Endothelial cell of umbilical vein (primary cell): ENCODE results near the gene RNASEH2B. TPM values are rescaled to one million over a fixed set of nuclear protein-coding genes. Genes with fewer than 3 reads are reported as not detected.

Experiments
- BruUV-seq: library from RNA; stranded (reverse); fragments of 400-500 nt; replicated peaks from 2 replicates; lab custom pipeline; 2021; lab: Mats Ljungman, UMichigan
- CTCF ChIA-PET: fragments of 300-600, 350-600 bp; sonication (Branson Sonifier 250); formaldehyde crosslinking; loops from one replicate; lab custom pipeline; 2021; ENCODE audit warnings: antibody characterized with exemption, inconsistent platforms; lab: Charles Lee
- POLR2A ChIA-PET: fragments of 300-600, 350-600 bp; sonication (Branson Sonifier 250); formaldehyde crosslinking; loops from one replicate; lab custom pipeline; 2021; ENCODE audit warnings: antibody characterized with exemption, inconsistent platforms; lab: Charles Lee
- DNase-seq: peaks from one replicate; pipeline ENCODE4 v3.0.0-alpha.2; 2011; ENCODE audit warnings: low read depth, low spot score
- FAIRE-seq: peaks from 2 replicates; lab custom pipeline; 2011; peaks lifted over from hg19 to GRCh38; lab: Jason Lieb, UNC
- H2AFZ ChIP-seq: 2 replicates; pipeline ENCODE4 v1.6.0; 2012; ENCODE audit warnings: low read depth, low read length, control low read depth, inconsistent platforms
- H3K27ac ChIP-seq: 2 replicates; pipeline ENCODE4 v1.5.1; 2011; ENCODE audit warnings: low read depth, mild to moderate bottlenecking, control low read depth, low read length, moderate library complexity; ENCODE audit not compliant: insufficient read depth
- H3K27me3 ChIP-seq, 2 experiments: 2 replicates each; pipeline versions ENCODE4 v1.6.0 to v1.6.1; 2011; ENCODE audit warnings: low read length in 2 of 2, mixed read lengths in 1 of 2; ENCODE audit not compliant: control insufficient read depth in 2 of 2, insufficient read depth in 2 of 2
- H3K36me3 ChIP-seq, 2 experiments: 2 replicates in 1 of 2; 3 replicates in 1 of 2; pipeline ENCODE4 v1.5.1; 2011; ENCODE audit warnings: low read length in 2 of 2, mild to moderate bottlenecking in 1 of 2, moderate library complexity in 1 of 2; ENCODE audit not compliant: control insufficient read depth in 2 of 2, insufficient read depth in 2 of 2; ENCODE audit errors: extremely low read depth in 1 of 2
- H3K4me1 ChIP-seq: 3 replicates; pipeline ENCODE4 v1.5.1; 2011; ENCODE audit warnings: mild to moderate bottlenecking, low read length; ENCODE audit not compliant: control insufficient read depth, insufficient read depth; ENCODE audit errors: extremely low read depth
- H3K4me2 ChIP-seq: 2 replicates; pipeline ENCODE4 v1.6.1; 2011; ENCODE audit warnings: low read length, control low read depth, mixed read lengths; ENCODE audit not compliant: insufficient read depth
- H3K4me3 ChIP-seq, 3 experiments: fragments of 200-600 bp in 1 of 3; sonication (generic), shearing (Covaris generic) in 1 of 3; replicated peaks in 1 of 3; 2 replicates each; pipeline ENCODE4 v1.5.1; 2011 to 2016; ENCODE audit warnings: control low read depth in 3 of 3, low read length in 3 of 3, mild to moderate bottlenecking in 2 of 3, inconsistent platforms in 1 of 3, low read depth in 1 of 3, moderate library complexity in 1 of 3; ENCODE audit not compliant: insufficient read depth in 1 of 3
- H3K79me2 ChIP-seq: 2 replicates; pipeline ENCODE4 v1.6.0; 2012; ENCODE audit warnings: low read length, inconsistent platforms; ENCODE audit not compliant: control insufficient read depth, insufficient read depth
- H3K9ac ChIP-seq: replicated peaks from 2 replicates; pipeline ENCODE3; 2011; ENCODE audit warnings: low read length, control low read depth; ENCODE audit not compliant: insufficient read depth; ENCODE audit errors: extremely low read depth
- H3K9me1 ChIP-seq: replicated peaks from 3 replicates; pipeline ENCODE4 v1.6.0; 2011; ENCODE audit warnings: mild to moderate bottlenecking, low read length; ENCODE audit not compliant: control insufficient read depth, insufficient read depth; ENCODE audit errors: extremely low read depth
- H3K9me3 ChIP-seq: replicated peaks from 2 replicates; pipeline ENCODE4 v1.5.1; 2012; ENCODE audit warnings: low read length, inconsistent platforms; ENCODE audit not compliant: control insufficient read depth, insufficient read depth
- H4K20me1 ChIP-seq: replicated peaks from 2 replicates; pipeline ENCODE3; 2011; ENCODE audit warnings: mild to moderate bottlenecking, low read length; ENCODE audit not compliant: control insufficient read depth, insufficient read depth; ENCODE audit errors: extremely low read depth
- EZH2 ChIP-seq: IDR thresholded peaks from 2 replicates; pipeline ENCODE4 v1.6.1; 2012; ENCODE audit warnings: borderline replicate concordance, low read depth, mild to moderate bottlenecking, moderate library complexity, low read length, inconsistent platforms; ENCODE audit not compliant: severe bottlenecking
- JUN ChIP-seq: IDR thresholded peaks from 2 replicates; pipeline ENCODE4 v1.6.1; 2011; ENCODE audit warnings: borderline replicate concordance, low read depth; ENCODE audit not compliant: insufficient read length, insufficient read depth
- POLR2A ChIP-seq: IDR thresholded peaks from 2 replicates; pipeline ENCODE4 v1.6.1; 2012; ENCODE audit warnings: low read depth, mild to moderate bottlenecking, control low read depth, low read length
- dilution Hi-C: fragments of 300-500 bp; cut with MboI; formaldehyde crosslinking; loops from one replicate; pipeline ENCODE4 v1.15.0; 2019; ENCODE audit warnings: low sequenced_read_pairs; ENCODE audit not compliant: extremely low pct_ligation_motif_present
- intact Hi-C: fragments of 100-400 bp; cut with micrococcal nuclease; formaldehyde crosslinking; loops from one replicate; pipeline ENCODE4 v1.10.0; 2022
- polyA plus RNA-seq, 4 experiments: library from polyadenylated mRNA; depleted of rRNA in 3 of 4; stranded (reverse) in 3 of 4; unstranded in 1 of 4; fragments of >200 nt; gene quantifications; 2 replicates each; pipeline versions ENCODE4 v1.2.1 to v1.2.3, GENCODE V29; 2011 to 2012; ENCODE audit warnings: missing spikeins in 1 of 4
- total RNA-seq: library from RNA; stranded (reverse); gene quantifications from 2 replicates; pipeline ENCODE4 v1.2.3, GENCODE V29; 2021
- TF ChIP-seq, protein P1 (sequence below), 2 donors: IDR thresholded peaks; 1 replicate in 1 of 2; 2 replicates in 1 of 2; pipeline ENCODE4 v1.5.1; 2011; ENCODE audit warnings: low read length in 2 of 2, mild to moderate bottlenecking in 2 of 2, moderate library complexity in 2 of 2, control low read depth in 1 of 2, inconsistent platforms in 1 of 2, low read depth in 1 of 2; ENCODE audit not compliant: insufficient read depth in 1 of 2; ENCODE audit errors: extremely low read depth in 1 of 2

Gene RNASEH2B
- total and polyA plus RNA-seq, 2 donors (not counting 3 experiments of a cell fraction or from before 2014, with no cell fraction given): 8.9 to 25.1 TPM

DNA sequence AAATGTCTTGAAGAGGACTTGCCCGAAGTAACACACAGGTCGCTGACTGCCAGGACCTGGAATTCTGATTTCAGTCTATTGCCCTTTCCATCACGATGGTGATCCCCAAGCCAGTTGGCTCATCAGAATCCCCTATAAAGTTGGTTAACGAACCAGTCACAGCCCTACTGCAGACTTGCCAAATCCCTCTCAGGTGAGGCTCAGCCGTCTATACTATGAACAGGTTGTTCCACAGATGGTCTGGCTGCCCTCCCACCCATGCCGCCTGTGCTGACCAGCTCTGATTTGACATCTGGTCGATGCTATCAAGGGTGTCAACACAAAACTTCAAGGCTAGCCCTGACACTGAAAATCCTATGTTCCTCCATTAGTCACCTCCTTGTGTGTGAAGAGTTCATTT, 90.0 kb downstream of the RNASEH2B start:
- dilution Hi-C loops (no loop called here), intact Hi-C loops (no loop called here)
- Histone ChIP-seq H3K4me2 (no peak overlapping the region), H4K20me1 (no peaks in the 10 kb centered on the region), H3K9ac (no peak overlapping the region), H3K9me1 (no peaks in the 10 kb centered on the region), H3K4me1 (no peaks in the 10 kb centered on the region), H3K27ac (no peak overlapping the region), H2AFZ (no peak overlapping the region), H3K27me3 (peaks cover 3 to 6% of the 10 kb centered on the region in 2 experiments), H3K9me3 (no peaks in the 10 kb centered on the region), H3K36me3 (no peaks in the 10 kb centered on the region), H3K79me2 (no peaks in the 10 kb centered on the region), H3K4me3 (no peak overlapping the region)
- TF ChIP-seq, protein P1, sequence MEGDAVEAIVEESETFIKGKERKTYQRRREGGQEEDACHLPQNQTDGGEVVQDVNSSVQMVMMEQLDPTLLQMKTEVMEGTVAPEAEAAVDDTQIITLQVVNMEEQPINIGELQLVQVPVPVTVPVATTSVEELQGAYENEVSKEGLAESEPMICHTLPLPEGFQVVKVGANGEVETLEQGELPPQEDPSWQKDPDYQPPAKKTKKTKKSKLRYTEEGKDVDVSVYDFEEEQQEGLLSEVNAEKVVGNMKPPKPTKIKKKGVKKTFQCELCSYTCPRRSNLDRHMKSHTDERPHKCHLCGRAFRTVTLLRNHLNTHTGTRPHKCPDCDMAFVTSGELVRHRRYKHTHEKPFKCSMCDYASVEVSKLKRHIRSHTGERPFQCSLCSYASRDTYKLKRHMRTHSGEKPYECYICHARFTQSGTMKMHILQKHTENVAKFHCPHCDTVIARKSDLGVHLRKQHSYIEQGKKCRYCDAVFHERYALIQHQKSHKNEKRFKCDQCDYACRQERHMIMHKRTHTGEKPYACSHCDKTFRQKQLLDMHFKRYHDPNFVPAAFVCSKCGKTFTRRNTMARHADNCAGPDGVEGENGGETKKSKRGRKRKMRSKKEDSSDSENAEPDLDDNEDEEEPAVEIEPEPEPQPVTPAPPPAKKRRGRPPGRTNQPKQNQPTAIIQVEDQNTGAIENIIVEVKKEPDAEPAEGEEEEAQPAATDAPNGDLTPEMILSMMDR (IDR thresholded peaks at IDR 0.05; ENCODE audit: extremely low read depth in 1 of 2, insufficient read depth in 1 of 2, low read depth in 1 of 2, low read length in 2 of 2): no peak
- POLR2A ChIA-PET: no interaction called here
- DNase-seq (no peak), FAIRE-seq (no peak)
- CTCF ChIA-PET: no interaction called here
- BruUV-seq: no TSS peak

DNA sequence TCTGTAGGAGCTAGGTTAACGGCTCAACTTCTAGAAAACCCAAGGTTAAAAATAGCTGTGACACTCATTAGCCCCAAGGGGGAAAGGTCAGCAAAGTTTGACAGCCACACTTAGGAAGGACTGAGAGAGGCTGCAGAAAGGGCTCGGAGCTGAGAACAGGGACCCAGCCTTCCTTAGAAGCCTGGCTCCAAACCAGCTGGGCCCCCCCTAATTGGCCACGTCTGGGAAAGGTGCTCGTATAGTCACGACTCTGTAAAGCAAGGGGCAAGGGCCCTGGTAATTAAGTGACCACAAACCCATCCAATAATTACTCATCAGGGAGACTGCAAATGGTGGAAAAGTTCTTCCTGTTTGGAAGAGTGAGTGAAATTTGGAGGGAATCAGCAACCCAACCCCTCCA, 90.5 kb downstream of the RNASEH2B start:
- no peaks in the 10 kb centered on the region for H3K4me1 ChIP-seq
- no peak overlapping the region for H3K27ac ChIP-seq
- intact Hi-C loops (no loop called here), dilution Hi-C loops (no loop called here)
- CTCF ChIA-PET: no interaction called here
- H3K36me3 ChIP-seq: no peaks in the 10 kb centered on the region
- BruUV-seq: no TSS peak
- H2AFZ ChIP-seq: no peak overlapping the region
- no peaks in the 10 kb centered on the region for H3K9me1 ChIP-seq
- no peak overlapping the region for H3K4me3 ChIP-seq
- FAIRE-seq (no peak), DNase-seq (no peak)
- no peaks in the 10 kb centered on the region for H3K9me3 ChIP-seq
- H3K79me2 ChIP-seq: no peaks in the 10 kb centered on the region
- H3K27me3 ChIP-seq: peaks cover 3 to 6% of the 10 kb centered on the region in 2 experiments
- no peak overlapping the region for H3K4me2 ChIP-seq
- TF ChIP-seq JUN (no peak), POLR2A (no peak), EZH2 (no peak)
- H3K9ac ChIP-seq: no peak overlapping the region
- POLR2A ChIA-PET: no interaction called here
- no peaks in the 10 kb centered on the region for H4K20me1 ChIP-seq
